DOHH2 (cell line): Measurements from ENCODE around the gene SH3D19.

Experiments
- H3F3A ChIP-seq: fragments of 200-600 bp; sonication (generic), shearing (Covaris generic); 2 replicates; pipeline ENCODE4 v1.6.0; 2016; ENCODE audit warnings: antibody characterized with exemption, mild to moderate bottlenecking; ENCODE audit not compliant: control insufficient read depth, insufficient read depth
- H3K27ac ChIP-seq: fragments of 200-600 bp; sonication (generic); 2 replicates; pipeline ENCODE4 v1.5.1; 2014; ENCODE audit warnings: low read depth, mild to moderate bottlenecking, low read length, moderate library complexity
- H3K27me3 ChIP-seq: fragments of 200-600 bp; sonication (generic); 2 replicates; pipeline ENCODE4 v1.6.1; 2014; ENCODE audit warnings: mild to moderate bottlenecking, low read length, mixed read lengths; ENCODE audit not compliant: control insufficient read depth
- H3K36me3 ChIP-seq: fragments of 200-600 bp; sonication (generic); 2 replicates; pipeline ENCODE4 v1.6.1; 2014; ENCODE audit warnings: mild to moderate bottlenecking, low read length, moderate library complexity, mixed read lengths; ENCODE audit not compliant: control insufficient read depth
- H3K4me1 ChIP-seq: fragments of 200-600 bp; sonication (generic); 2 replicates; pipeline ENCODE4 v1.6.1; 2014; ENCODE audit warnings: mild to moderate bottlenecking, low read length, mixed read lengths; ENCODE audit not compliant: control insufficient read depth
- H3K4me2 ChIP-seq: fragments of 200-600 bp; sonication (generic); 2 replicates; pipeline ENCODE4 v1.6.0; 2014; ENCODE audit warnings: mild to moderate bottlenecking, low read length, moderate library complexity
- H3K4me3 ChIP-seq: fragments of 200-600 bp; sonication (generic); 2 replicates; pipeline ENCODE4 v1.5.1; 2014; ENCODE audit warnings: mild to moderate bottlenecking, low read length, mixed read lengths
- H3K79me2 ChIP-seq: fragments of 200-600 bp; sonication (generic); 2 replicates; pipeline ENCODE4 v1.6.1; 2014; ENCODE audit warnings: mild to moderate bottlenecking, low read length, mixed read lengths; ENCODE audit not compliant: control insufficient read depth
- H3K9me2 ChIP-seq: fragments of 200-600 bp; sonication (generic); replicated peaks from 2 replicates; pipeline ENCODE4 v1.6.1; 2014; ENCODE audit warnings: mild to moderate bottlenecking, low read length, mixed read lengths; ENCODE audit not compliant: control insufficient read depth
- H3K9me3 ChIP-seq: fragments of 200-600 bp; sonication (generic); 2 replicates; pipeline ENCODE4 v1.6.1; 2014; ENCODE audit warnings: antibody characterized with exemption, low read length, mixed read lengths; ENCODE audit not compliant: control insufficient read depth, insufficient read depth
- H4K20me1 ChIP-seq: fragments of 200-600 bp; sonication (generic); 2 replicates; pipeline ENCODE4 v1.6.0; 2014; ENCODE audit warnings: low read depth, mild to moderate bottlenecking, antibody characterized with exemption, low read length, moderate library complexity; ENCODE audit not compliant: control insufficient read depth, insufficient read depth
- EZH2phosphoT487 ChIP-seq: fragments of 200-600 bp; sonication (generic); IDR thresholded peaks from 2 replicates; pipeline ENCODE4 v1.6.1; 2017; ENCODE audit warnings: borderline replicate concordance, mild to moderate bottlenecking, antibody characterized with exemption, low read length, moderate library complexity, mixed read lengths
- TF ChIP-seq, protein P1 (sequence below): fragments of 200-600 bp; sonication (generic); IDR thresholded peaks from one replicate; pipeline ENCODE4 v1.5.1; 2014; ENCODE audit warnings: antibody characterized with exemption, mild to moderate bottlenecking, low read depth, low read length; ENCODE audit not compliant: poor library complexity, severe bottlenecking

SH3D19 gene

GRCh38 chr4:151152028-151152427 lies 173.4 kb downstream of the SH3D19 start:
- no peaks in the 10 kb centered on the region for H3K79me2 ChIP-seq
- no peak overlapping the region for H3K27ac ChIP-seq
- H3K9me3 ChIP-seq, result no peaks in the 10 kb centered on the region
- H4K20me1 ChIP-seq, result no peaks in the 10 kb centered on the region
- no peak overlapping the region for H3K4me2 ChIP-seq
- H3K4me3 ChIP-seq, result no peak overlapping the region
- no peaks in the 10 kb centered on the region for H3K36me3 ChIP-seq
- no peaks in the 10 kb centered on the region for H3F3A ChIP-seq
- no peaks in the 10 kb centered on the region for H3K9me2 ChIP-seq
- no peaks in the 10 kb centered on the region for H3K4me1 ChIP-seq
- H3K27me3 ChIP-seq, result no peaks in the 10 kb centered on the region
- TF ChIP-seq EZH2phosphoT487, result no peak
- TF ChIP-seq, protein P1, sequence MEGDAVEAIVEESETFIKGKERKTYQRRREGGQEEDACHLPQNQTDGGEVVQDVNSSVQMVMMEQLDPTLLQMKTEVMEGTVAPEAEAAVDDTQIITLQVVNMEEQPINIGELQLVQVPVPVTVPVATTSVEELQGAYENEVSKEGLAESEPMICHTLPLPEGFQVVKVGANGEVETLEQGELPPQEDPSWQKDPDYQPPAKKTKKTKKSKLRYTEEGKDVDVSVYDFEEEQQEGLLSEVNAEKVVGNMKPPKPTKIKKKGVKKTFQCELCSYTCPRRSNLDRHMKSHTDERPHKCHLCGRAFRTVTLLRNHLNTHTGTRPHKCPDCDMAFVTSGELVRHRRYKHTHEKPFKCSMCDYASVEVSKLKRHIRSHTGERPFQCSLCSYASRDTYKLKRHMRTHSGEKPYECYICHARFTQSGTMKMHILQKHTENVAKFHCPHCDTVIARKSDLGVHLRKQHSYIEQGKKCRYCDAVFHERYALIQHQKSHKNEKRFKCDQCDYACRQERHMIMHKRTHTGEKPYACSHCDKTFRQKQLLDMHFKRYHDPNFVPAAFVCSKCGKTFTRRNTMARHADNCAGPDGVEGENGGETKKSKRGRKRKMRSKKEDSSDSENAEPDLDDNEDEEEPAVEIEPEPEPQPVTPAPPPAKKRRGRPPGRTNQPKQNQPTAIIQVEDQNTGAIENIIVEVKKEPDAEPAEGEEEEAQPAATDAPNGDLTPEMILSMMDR, result no peak

- Histone ChIP-seq H3F3A (no peaks in the 10 kb centered on the region), H3K4me2 (no peak overlapping the region), H3K36me3 (no peaks in the 10 kb centered on the region), H3K27ac (no peak overlapping the region), H4K20me1 (no peaks in the 10 kb centered on the region), H3K9me3 (no peaks in the 10 kb centered on the region), H3K9me2 (no peaks in the 10 kb centered on the region), H3K4me1 (no peaks in the 10 kb centered on the region), H3K27me3 (no peaks in the 10 kb centered on the region), H3K4me3 (no peak overlapping the region), H3K79me2 (no peaks in the 10 kb centered on the region)
- TF ChIP-seq, protein P1, result no peak
- TF ChIP-seq EZH2phosphoT487, result no peak
These were observed 174.4 kb downstream of the SH3D19 start for GRCh38 chr4:151150821-151151580.

GRCh38 chr4:151148261-151148660 lies 177.1 kb downstream of the SH3D19 start:
- H3K27ac ChIP-seq, result no peak overlapping the region
- no peaks in the 10 kb centered on the region for H3K27me3 ChIP-seq
- TF ChIP-seq EZH2phosphoT487, result no peak
- TF ChIP-seq, protein P1, result no peak
- H3K9me3 ChIP-seq, result no peaks in the 10 kb centered on the region
- no peaks in the 10 kb centered on the region for H4K20me1 ChIP-seq
- no peak overlapping the region for H3K4me2 ChIP-seq
- H3F3A ChIP-seq, result no peaks in the 10 kb centered on the region
- no peak overlapping the region for H3K4me3 ChIP-seq
- no peaks in the 10 kb centered on the region for H3K9me2 ChIP-seq
- no peaks in the 10 kb centered on the region for H3K4me1 ChIP-seq
- no peaks in the 10 kb centered on the region for H3K79me2 ChIP-seq
- no peaks in the 10 kb centered on the region for H3K36me3 ChIP-seq
